SKM-1 treated with dmso at 0.1 percent for 144 hours (cell line): Measurements from ENCODE around the gene SNX1.
"Not testable (repeated sequence)": the region's sequence is repeated elsewhere in the genome, so short reads cannot be mapped to it uniquely, and the experiment has no call there.

Experiments used
- DNase-seq: peaks from one replicate; lab custom pipeline; 2025; ENCODE audit not compliant: unreplicated experiment; lab: John Stamatoyannopoulos, UW

Gene SNX1

GRCh38 chr15:64072812-64073211, 23.0 kb upstream of the SNX1 start:
- no peak for DNase-seq

GRCh38 chr15:64073496-64073895, 22.3 kb upstream of the SNX1 start:
- DNase-seq: not testable (repeated sequence)

GRCh38 chr15:64082757-64083156, 13.0 kb upstream of the SNX1 start:
- no peak for DNase-seq

GRCh38 chr15:64089543-64090280, 6.1 kb upstream of the SNX1 start:
- peak; percentile 21 for DNase-seq

GRCh38 chr15:64090527-64090926, 5.3 kb upstream of the SNX1 start:
- peak; percentile 55 for DNase-seq

- DNase-seq: no peak
Observed at GRCh38 chr15:64092075-64092820, 3.5 kb upstream of the SNX1 start.

GRCh38 chr15:64092864-64093626, 2.7 kb upstream of the SNX1 start:
- peak; percentile 39 for DNase-seq

- DNase-seq: peak; percentile 100
Observed at GRCh38 chr15:64093627-64094417, 2.0 kb upstream of the SNX1 start, which contains the start of gene CIAO2A. Gene CIAO2A, minus strand, starts transcription at chr15:64093838. Its CDS starts 70 bp downstream, at chr15:64093768.

- DNase-seq: no peak
Observed at GRCh38 chr15:64095431-64095794, 369 bp upstream of the SNX1 start.

- peak; percentile 6 for DNase-seq
Observed at GRCh38 chr15:64096668-64097384, 1.0 kb downstream of the SNX1 start.

GRCh38 chr15:64099379-64099778, 3.6 kb downstream of the SNX1 start:
- DNase-seq: no peak

GRCh38 chr15:64100958-64101357, 5.2 kb downstream of the SNX1 start:
- peak; percentile 6 for DNase-seq

GRCh38 chr15:64102497-64102896, 6.7 kb downstream of the SNX1 start:
- DNase-seq: no peak

- peak; percentile 20 for DNase-seq
Observed at GRCh38 chr15:64105113-64105704, 9.4 kb downstream of the SNX1 start.

GRCh38 chr15:64107337-64107736, 11.6 kb downstream of the SNX1 start:
- DNase-seq: no peak

GRCh38 chr15:64110108-64110701, 14.4 kb downstream of the SNX1 start:
- DNase-seq: not testable (repeated sequence)

GRCh38 chr15:64110950-64111678, 15.3 kb downstream of the SNX1 start:
- no peak for DNase-seq

GRCh38 chr15:64111679-64112050, 15.9 kb downstream of the SNX1 start:
- no peak for DNase-seq
